GM21390 (cell line): ENCODE results near the gene HDAC4.

Experiments used
- ATAC-seq: cut with Tn5 transposase; IDR thresholded peaks from one replicate; pipeline ENCODE4 v1.9.1; 2021; ENCODE audit not compliant: unreplicated experiment

Gene HDAC4

GRCh38 chr2:239148495-239149200 lies 252.2 kb downstream of the HDAC4 start:
- no peak for ATAC-seq

GRCh38 chr2:239147376-239147775 lies 253.4 kb downstream of the HDAC4 start:
- ATAC-seq, result no peak

GRCh38 chr2:239146741-239147181 lies 254.1 kb downstream of the HDAC4 start:
- ATAC-seq, result no peak

- no peak for ATAC-seq
Measured at GRCh38 chr2:239146011-239146641, 254.7 kb downstream of the HDAC4 start.

- ATAC-seq, result no peak
Measured at GRCh38 chr2:239145601-239146000, 255.2 kb downstream of the HDAC4 start.

- ATAC-seq, result no peak
Measured at GRCh38 chr2:239145106-239145505, 255.7 kb downstream of the HDAC4 start.

GRCh38 chr2:239144713-239144999 lies 256.2 kb downstream of the HDAC4 start:
- no peak for ATAC-seq

- ATAC-seq, result no peak
Measured at GRCh38 chr2:239143858-239144712, 256.7 kb downstream of the HDAC4 start.

- ATAC-seq, result no peak
Measured at GRCh38 chr2:239142806-239143205, 258.0 kb downstream of the HDAC4 start.

- ATAC-seq, result no peak
Measured at GRCh38 chr2:239142296-239142695, 258.5 kb downstream of the HDAC4 start.

GRCh38 chr2:239141021-239141760 lies 259.6 kb downstream of the HDAC4 start:
- ATAC-seq, result no peak

- no peak for ATAC-seq
Measured at GRCh38 chr2:239140346-239141020, 260.3 kb downstream of the HDAC4 start.

GRCh38 chr2:239139566-239139965 lies 261.3 kb downstream of the HDAC4 start:
- ATAC-seq, result no peak

- no peak for ATAC-seq
Measured at GRCh38 chr2:239139101-239139500, 261.7 kb downstream of the HDAC4 start.

GRCh38 chr2:239138610-239139009 lies 262.2 kb downstream of the HDAC4 start:
- ATAC-seq, result no peak

- no peak for ATAC-seq
Measured at GRCh38 chr2:239137898-239138283, 262.9 kb downstream of the HDAC4 start.

GRCh38 chr2:239137165-239137897 lies 263.5 kb downstream of the HDAC4 start:
- ATAC-seq, result no peak

- no peak for ATAC-seq
Measured at GRCh38 chr2:239136762-239137161, 264.1 kb downstream of the HDAC4 start.

- ATAC-seq, result no peak
Measured at GRCh38 chr2:239136203-239136602, 264.6 kb downstream of the HDAC4 start.

GRCh38 chr2:239135531-239135930 lies 265.3 kb downstream of the HDAC4 start:
- ATAC-seq, result no peak
